ENCODE results near the gene SELENOW. TPM values are rescaled to one million over a fixed set of nuclear protein-coding genes. Genes with fewer than 3 reads are reported as not detected.

Gene SELENOW
- total and polyA plus RNA-seq, 8 donors, result 161 to 596 (median 225) TPM

DNA sequence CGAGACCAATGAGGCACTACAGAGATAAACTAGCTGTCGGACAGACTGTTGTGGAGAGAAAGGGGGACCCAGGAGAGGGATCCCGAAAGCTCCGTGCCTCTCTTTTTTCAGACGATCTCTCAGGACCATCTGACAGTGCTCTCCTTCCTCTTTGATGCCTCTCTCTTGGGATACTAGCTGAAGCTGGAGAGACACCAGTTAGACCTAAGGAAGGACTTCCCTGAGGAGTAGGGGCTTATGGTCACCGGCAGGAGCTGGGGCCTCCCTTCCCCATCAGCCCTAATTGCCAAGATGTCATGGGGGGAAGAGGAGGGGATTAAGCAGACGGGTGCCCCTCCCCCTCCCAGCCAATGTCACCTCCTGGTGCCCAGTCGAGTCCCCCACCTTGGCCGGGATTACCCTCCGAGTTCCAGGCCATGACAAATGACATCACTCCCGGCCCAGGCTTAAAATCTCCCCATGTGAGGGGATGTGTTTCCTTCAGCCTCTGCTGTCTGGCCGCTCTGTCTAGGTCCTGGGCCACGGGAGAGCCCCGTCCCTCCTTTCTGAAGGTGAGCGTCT is 43.0 kb downstream of the SELENOW start, which contains the start of gene CRX:
Gene CRX, plus strand, starts transcription at position 478 of the 561 bp plus-strand sequence. CDS start 12,507 bp downstream, outside the sequence.
- Histone ChIP-seq H3K9me3 (peaks cover 0 to under 1% of the 10 kb centered on the region in 2 donors), H3K4me1 (no peaks in the 10 kb centered on the region), H3K27me3 (peaks cover 0 to 61% of the 10 kb centered on the region in 2 donors), H3K27ac (no peak within 1 kb of the TSS), H3K4me3 (no peak within 1 kb of the TSS), H3K36me3 (no peaks in the 10 kb centered on the region)
- ATAC-seq, result no peak
- DNase-seq, result no peak
- intact Hi-C loops (cut with DNase I), result no loop called here
- no peak for TF ChIP-seq CTCF (IDR thresholded peaks at IDR 0.05)

DNA sequence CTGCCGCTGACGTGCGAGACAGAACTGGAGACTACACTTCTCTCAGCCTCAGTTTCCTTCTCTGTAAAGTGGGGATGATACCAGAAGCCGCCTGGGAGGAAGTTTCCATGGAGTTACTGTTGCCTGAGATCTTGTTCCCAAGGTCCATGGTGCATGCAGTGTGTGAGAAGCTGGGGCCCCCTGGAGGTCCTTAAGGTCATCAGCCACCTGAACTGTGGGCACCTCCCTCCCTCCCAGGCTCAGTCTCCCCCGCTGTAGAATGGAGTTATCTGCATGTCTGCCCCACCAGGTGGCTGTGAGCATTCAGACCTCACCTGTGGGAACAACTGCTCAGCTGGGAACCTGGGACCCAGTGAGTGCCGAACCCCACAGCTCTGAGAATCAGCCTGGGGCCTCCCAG is 45.9 kb downstream of the SELENOW start:
- intact Hi-C loops (cut with DNase I), result no loop called here
- ATAC-seq (no peak), DNase-seq (no peak)
- no peak overlapping the region for H3K4me3 ChIP-seq
- H3K36me3 ChIP-seq, result no peaks in the 10 kb centered on the region
- peaks cover 0 to 4% of the 10 kb centered on the region in 2 donors for H3K9me3 ChIP-seq
- no peak for TF ChIP-seq CTCF (IDR thresholded peaks at IDR 0.05)
- H3K27me3 ChIP-seq, result peaks cover 0 to 62% of the 10 kb centered on the region in 2 donors
- no peak overlapping the region for H3K27ac ChIP-seq
- no peaks in the 10 kb centered on the region for H3K4me1 ChIP-seq

- no peak for ATAC-seq
- peaks cover 0 to 4% of the 10 kb centered on the region in 2 donors for H3K9me3 ChIP-seq
- intact Hi-C loops (cut with DNase I), result no loop called here
- H3K4me1 ChIP-seq, result no peaks in the 10 kb centered on the region
- no peak for TF ChIP-seq CTCF (IDR thresholded peaks at IDR 0.05)
- H3K4me3 ChIP-seq, result no peak overlapping the region
- peaks cover 0 to 61% of the 10 kb centered on the region in 2 donors for H3K27me3 ChIP-seq
- H3K36me3 ChIP-seq, result no peaks in the 10 kb centered on the region
- no peak for DNase-seq
- H3K27ac ChIP-seq, result no peak overlapping the region
These were observed 48.3 kb downstream of the SELENOW start for GRCh38 chr19:47826800-47827199.

GRCh38 chr19:47832723-47833122 is 54.2 kb downstream of the SELENOW start:
- no peak overlapping the region for H3K27ac ChIP-seq
- H3K27me3 ChIP-seq, result peaks cover 0 to 47% of the 10 kb centered on the region in 2 donors
- no peak overlapping the region for H3K4me3 ChIP-seq
- no peaks in the 10 kb centered on the region for H3K4me1 ChIP-seq
- DNase-seq, result no peak
- H3K36me3 ChIP-seq, result no peaks in the 10 kb centered on the region
- no peak for ATAC-seq
- H3K9me3 ChIP-seq, result no peaks in the 10 kb centered on the region
- intact Hi-C loops (cut with DNase I), result no loop called here
- TF ChIP-seq CTCF (IDR thresholded peaks at IDR 0.05), result no peak

Other genes starting within 250 kb of the SELENOW start
- under 1 TPM; 0.37 to 0.50 TPM for gene ZNF541, start 205.6 kb upstream of the SELENOW start, total RNA-seq
- gene ZNF541, start 205.6 kb upstream of the SELENOW start, polyA plus RNA-seq (ENCODE audit: insufficient read length in 6 of 6), result under 1 TPM; 0.09 to 0.24 (median 0.13) TPM
- gene BICRA, start 169.6 kb upstream of the SELENOW start, total RNA-seq, result 10 to 100 TPM; 13.8 to 15.5 TPM
- gene BICRA, start 169.6 kb upstream of the SELENOW start, polyA plus RNA-seq (ENCODE audit: insufficient read length in 6 of 6), result 10 to 100 TPM; 13.9 to 18.8 (median 15.7) TPM
- 100 to 1,000 TPM; 195 to 263 TPM for gene EHD2, start 65.3 kb upstream of the SELENOW start, total RNA-seq
- gene EHD2, start 65.3 kb upstream of the SELENOW start, polyA plus RNA-seq (ENCODE audit: insufficient read length in 6 of 6), result 100 to 1,000 TPM in 5 of 6 donors, 10 to 100 TPM in 1; 97.3 to 141 (median 122) TPM
- 100 to 1,000 TPM; 130 to 157 TPM for gene NOP53, start 33.2 kb upstream of the SELENOW start, total RNA-seq
- gene NOP53, start 33.2 kb upstream of the SELENOW start, polyA plus RNA-seq (ENCODE audit: insufficient read length in 6 of 6), result 100 to 1,000 TPM; 439 to 557 (median 478) TPM
- gene TPRX1, start 25.8 kb downstream of the SELENOW start, total RNA-seq, result not detected
- not detected for gene TPRX1, start 25.8 kb downstream of the SELENOW start, polyA plus RNA-seq (ENCODE audit: insufficient read length in 6 of 6)
- not detected for gene CRX, start 43.2 kb downstream of the SELENOW start, total RNA-seq
- gene CRX, start 43.2 kb downstream of the SELENOW start, polyA plus RNA-seq (ENCODE audit: insufficient read length in 6 of 6), result under 1 TPM; 0.07 to 0.14 (median 0.07) TPM
- not detected for gene TPRX2, start 80.5 kb downstream of the SELENOW start, total RNA-seq
- gene TPRX2, start 80.5 kb downstream of the SELENOW start, polyA plus RNA-seq (ENCODE audit: insufficient read length in 6 of 6), result not detected
- not detected for gene SULT2A1, start 107.6 kb downstream of the SELENOW start, total RNA-seq
- under 1 TPM; 0.11 to 0.38 (median 0.19) TPM for gene SULT2A1, start 107.6 kb downstream of the SELENOW start, polyA plus RNA-seq (ENCODE audit: insufficient read length in 6 of 6)
- gene BSPH1, start 213.5 kb downstream of the SELENOW start, total RNA-seq, result not detected
- not detected for gene BSPH1, start 213.5 kb downstream of the SELENOW start, polyA plus RNA-seq (ENCODE audit: insufficient read length in 6 of 6)
- gene ELSPBP1, start 215.9 kb downstream of the SELENOW start, total RNA-seq, result not detected
- gene ELSPBP1, start 215.9 kb downstream of the SELENOW start, polyA plus RNA-seq (ENCODE audit: insufficient read length in 6 of 6), result not detected